NCI-H2196 treated with DMSO at 0.1 percent for 48 hours (cell line): ENCODE data around the gene CHAMP1.

Experiments used
- DNase-seq: peaks from one replicate; lab custom pipeline; 2025; ENCODE audit not compliant: unreplicated experiment; lab: John Stamatoyannopoulos, UW

CHAMP1 gene

DNA sequence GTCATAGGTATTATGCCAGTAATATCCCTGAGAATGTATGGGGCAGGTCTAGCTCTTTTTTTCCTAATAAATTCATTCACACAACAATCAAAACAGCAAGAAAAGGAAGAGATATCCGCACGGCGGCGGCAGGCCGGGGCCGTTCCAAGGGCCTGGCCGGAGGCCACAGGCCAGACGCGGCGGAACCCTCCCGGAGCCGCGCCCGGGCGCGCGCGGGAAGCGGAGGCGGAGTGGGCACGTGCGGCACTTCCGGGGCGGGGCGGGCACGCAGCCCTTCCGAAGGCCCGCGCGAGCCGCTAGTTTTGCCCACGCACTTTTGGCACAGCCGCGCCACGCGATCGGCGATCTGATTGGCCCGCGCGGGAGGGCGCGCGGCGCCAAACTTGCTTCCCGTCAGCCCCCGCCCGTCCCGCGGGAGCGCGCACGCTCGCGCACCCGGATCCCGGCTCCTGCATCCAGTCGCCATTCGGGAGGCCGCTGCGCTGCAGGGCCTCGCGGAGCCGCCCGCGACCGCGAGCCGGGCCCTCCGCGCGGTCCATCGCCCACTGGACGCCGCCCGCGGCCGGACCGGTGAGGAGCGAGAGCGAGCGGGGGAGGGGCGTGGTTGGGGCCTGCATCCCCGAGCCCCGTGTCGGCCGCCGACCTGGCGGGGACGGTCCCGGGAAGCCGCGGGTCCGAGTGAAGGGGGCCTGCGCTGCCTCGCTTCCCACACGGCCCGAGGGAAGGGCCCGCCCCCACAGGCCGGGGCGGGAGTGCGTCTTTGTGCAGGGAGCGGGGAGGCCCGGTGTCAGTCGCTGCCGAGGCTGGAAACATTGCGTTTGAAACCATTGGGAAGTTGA lies at the start of gene CHAMP1:
TSS of gene CHAMP1 (plus strand) at position 430 of the 839 bp plus-strand sequence. CDS start 9,340 bp downstream, outside the sequence.
- DNase-seq, result peak; percentile 68

DNA sequence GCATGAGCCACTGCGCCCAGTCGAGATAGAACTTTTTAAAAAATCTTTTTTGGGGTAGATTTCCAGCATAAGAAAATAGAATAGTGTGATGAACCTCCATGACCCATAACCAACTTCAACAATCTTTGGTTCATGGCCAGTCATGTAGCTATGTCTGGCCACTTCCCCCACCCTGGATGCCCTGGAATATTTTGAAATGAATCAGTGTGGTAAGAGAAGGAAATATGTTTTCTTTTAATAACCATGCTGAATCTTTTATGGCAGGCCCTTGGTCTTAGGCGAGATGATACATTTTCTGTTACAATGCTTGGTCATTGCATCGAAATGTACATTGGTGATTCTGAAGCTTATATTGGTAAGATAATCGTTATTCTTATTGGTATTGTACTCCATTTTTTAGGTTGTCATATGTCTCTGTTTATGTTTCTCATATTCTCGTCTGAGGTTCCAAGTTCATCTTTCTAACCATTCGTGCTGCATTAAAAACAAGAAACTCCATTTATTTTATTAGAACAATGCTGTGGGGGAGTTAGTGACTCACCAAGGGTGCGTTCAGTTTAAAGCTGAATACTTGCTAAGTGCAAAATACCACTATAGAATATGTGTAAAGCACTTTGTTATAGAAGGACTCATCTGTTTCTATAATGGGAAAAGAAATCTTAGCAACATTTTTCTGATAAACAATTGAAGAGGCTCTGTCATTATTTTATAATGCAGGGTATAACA lies 49.3 kb upstream of the CHAMP1 start:
- no peak for DNase-seq

- DNase-seq, result no peak
These were observed 48.1 kb upstream of the CHAMP1 start for GRCh38 chr13:114266241-114266640.

DNA sequence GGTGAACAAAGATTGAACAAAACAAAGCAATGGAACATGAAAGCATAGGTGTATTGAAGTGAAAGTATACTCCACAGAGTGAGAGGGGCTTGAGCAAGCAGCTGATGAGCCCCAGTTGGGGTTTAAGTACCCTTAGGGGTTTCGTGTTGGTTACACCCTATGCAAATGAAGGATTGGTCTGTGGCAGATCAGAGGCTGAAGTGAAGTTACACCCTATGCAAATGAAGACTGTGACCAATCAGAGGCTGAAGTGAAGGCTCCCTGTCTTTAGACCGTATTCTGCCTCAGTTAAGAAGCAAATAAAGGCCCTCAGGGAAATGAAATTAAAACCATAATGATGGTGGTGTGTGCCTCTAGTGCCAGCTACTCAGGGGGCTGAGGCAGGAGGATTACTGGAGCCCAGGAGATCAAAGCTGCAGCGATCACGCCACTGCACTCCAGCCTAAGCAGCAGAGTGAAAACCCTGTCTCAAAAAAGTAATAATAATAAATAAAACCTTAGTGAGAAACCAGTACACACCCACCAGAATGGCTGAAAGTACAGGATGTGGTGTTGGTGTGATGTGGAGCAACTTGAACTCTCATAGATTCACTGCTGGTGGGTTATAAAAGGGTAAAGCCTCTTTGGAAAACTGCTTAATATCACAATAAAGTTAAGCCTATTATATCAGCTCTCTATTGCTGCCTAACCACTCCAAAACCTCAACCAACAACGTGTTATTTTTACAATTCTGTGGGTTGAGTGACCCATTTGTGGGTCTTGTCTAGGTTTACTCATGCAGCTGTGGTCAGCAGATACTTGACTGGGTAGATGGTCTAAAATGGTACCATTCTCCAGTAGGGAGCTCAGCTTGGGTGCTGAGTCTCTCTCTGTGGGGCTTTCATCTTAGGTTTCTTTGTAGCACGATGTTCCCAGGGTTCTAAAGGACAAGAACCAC lies 45.7 kb upstream of the CHAMP1 start:
- no peak for DNase-seq

GRCh38 chr13:114269281-114269770 lies 45.0 kb upstream of the CHAMP1 start:
- no peak for DNase-seq

GRCh38 chr13:114272977-114273376 lies 41.3 kb upstream of the CHAMP1 start:
- no peak for DNase-seq

DNA sequence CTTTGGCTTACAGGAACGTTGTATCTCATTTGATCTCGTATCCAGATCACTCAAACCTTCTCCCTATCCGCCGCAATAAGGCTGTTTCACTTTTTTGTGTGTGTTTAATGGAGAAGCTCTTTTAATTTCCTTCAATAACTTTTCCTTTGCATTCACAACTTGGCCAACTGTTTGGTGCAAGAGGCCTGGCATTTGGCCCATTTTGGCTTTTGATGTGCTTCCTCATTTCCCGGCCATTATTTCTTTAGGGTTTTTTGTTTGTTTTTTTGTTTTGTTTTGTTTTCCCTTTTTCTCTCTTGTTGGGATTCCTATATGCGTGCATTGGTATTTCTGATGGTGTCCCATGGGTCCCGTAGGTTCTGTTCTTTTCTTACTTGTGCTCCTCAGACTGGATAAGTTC lies 39.0 kb upstream of the CHAMP1 start:
- no peak for DNase-seq

GRCh38 chr13:114279146-114279545 lies 35.2 kb upstream of the CHAMP1 start:
- DNase-seq, result no peak

DNA sequence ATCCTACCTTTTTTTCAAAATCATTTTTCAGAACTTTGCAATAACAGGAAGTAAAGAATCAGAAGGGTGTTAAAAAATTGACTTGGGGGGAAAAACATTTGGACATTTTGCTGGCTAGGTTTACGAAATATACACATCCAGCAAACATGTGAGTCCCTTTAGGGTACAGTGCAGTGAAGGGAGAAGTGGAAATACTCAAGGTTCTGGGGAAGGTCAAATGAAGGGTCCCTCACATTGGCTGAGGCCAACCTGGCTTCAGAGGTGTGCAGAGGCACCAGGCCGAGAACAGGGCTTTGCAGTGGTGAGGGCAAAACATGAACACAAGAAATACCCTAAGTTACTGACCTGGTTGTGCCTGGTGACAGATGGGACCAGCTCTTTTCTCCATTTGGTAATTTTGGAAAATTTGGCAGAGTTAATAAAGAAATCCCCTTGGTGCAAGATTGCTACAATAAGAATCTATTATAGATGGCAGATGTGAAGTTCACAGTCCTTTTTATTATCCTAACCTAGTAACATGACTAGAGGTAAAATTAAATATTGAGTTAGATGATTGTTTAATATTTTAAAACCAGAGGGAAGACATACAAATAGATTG lies 34.4 kb upstream of the CHAMP1 start:
- no peak for DNase-seq

DNA sequence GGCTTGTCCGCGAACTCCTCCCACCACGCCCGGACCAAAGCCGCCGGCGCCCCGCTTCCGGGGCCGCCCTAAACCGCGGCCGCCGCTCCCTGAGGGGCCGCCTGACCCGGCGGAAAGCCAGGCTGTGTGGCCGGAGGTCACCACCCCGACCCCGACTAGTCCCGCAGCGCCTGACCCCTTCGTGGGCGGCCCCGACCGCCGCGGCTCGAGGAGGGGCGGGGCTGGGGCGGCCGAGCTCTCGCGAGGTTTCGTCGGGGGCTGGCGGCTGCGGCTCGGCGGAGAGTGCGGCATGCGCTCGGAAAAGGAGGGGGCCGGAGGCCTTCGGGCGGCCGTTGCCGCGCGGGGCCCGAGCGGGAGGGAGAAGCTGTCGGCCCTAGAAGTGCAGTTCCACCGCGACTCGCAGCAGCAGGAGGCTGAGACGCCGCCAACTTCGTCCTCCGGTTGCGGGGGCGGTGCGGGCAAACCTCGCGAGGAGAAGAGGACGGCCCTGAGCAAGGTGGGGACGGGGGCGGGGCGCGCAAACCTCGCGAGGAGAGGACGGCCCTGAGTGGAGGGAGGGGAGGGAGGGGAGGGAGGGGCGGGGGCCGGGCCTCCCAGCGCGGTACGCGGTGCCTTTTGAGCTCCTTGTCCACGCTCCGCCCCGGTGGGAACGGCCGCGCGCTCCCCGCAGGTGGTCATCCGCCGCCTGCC lies 32.8 kb upstream of the CHAMP1 start, which contains the start of gene UPF3A:
TSS of gene UPF3A (plus strand) at position 251 of the 690 bp plus-strand sequence. CDS start at position 290, 39 bp downstream.
- peak; percentile 41 for DNase-seq

GRCh38 chr13:114282041-114282670 lies 32.1 kb upstream of the CHAMP1 start:
- DNase-seq, result peak; percentile 25

- DNase-seq, result no peak
These were observed 30.7 kb upstream of the CHAMP1 start for GRCh38 chr13:114283576-114283975.

GRCh38 chr13:114284680-114285079 lies 29.6 kb upstream of the CHAMP1 start:
- no peak for DNase-seq

GRCh38 chr13:114285166-114285808 lies 29.0 kb upstream of the CHAMP1 start:
- DNase-seq, result no peak

- DNase-seq, result no peak
These were observed 27.5 kb upstream of the CHAMP1 start for GRCh38 chr13:114286808-114287207.

DNA sequence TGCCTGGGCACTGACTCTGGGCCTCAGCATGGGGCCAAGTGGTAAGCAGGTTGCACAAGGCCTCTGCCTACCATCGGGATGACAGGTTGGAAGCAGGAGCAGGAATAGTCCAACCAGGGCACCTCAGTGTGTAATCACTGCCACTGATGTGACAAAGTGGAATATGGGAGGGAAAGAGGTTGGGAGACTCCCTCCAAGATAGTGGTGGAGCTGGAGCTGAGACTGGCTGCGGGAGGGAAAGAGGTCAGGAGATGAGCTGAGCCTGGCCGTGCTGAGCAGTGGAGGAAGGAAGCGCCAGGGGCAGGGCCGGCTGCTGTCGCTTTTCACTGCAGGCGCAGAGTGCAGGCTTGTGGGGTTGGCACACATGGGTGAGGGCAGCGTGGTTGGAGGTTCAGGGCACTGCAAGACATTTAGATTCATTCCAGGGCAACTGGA lies 26.1 kb upstream of the CHAMP1 start:
- DNase-seq, result no peak

- DNase-seq, result no peak
These were observed 17.9 kb upstream of the CHAMP1 start for GRCh38 chr13:114296448-114296847.

- no peak for DNase-seq
These were observed 17.4 kb upstream of the CHAMP1 start for GRCh38 chr13:114296902-114297301.

- no peak for DNase-seq
These were observed 15.4 kb upstream of the CHAMP1 start for GRCh38 chr13:114298866-114299265.
